ENCODE data around the gene UPK3A. TPM values are rescaled to one million over a fixed set of nuclear protein-coding genes. Genes with fewer than 3 reads are reported as not detected.

The UPK3A gene
- total and polyA plus RNA-seq, 2 experiments from 2014 or later = 0.47 TPM; not detected in 1

DNA sequence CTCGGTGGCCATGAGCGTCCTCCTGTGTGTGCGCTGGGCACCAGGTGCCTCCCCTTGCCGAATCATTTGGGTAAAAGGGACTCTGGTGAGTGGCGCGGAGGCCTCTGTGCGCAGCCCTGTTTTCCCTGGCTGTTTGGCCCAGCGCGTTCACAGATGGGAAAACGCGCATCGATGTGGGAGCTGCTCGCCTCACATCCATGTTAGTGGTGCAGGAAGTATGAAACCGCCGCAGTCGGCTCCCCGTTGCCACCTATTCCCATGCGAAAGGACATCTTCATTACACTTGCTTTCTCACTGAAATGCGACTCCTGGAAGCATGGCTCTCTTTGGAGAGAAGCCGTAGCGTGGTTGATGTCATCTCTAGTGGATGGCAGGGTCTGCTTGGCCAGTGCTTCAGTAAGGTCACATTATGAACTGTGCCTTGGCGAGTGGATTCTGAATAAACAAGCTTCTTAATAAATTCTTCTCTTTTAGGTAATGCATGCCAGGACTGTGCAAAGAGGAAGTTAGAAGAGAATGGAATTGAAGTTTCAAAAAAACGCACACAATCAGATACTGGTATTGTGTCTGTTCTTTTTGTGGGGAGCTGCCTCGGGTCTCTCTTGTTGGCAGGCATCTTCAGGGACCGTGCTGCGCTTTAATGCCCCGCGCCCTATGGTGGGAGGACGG lies 51.2 kb downstream of the UPK3A start:
- no peak overlapping the region for H3K27ac Mint-ChIP-seq
- DNase-seq (ENCODE audit: low spot score) (no peak), ATAC-seq (no peak)
- Histone ChIP-seq H3K27me3 (ENCODE audit: insufficient read depth) (no peaks in the 10 kb centered on the region), H3K9me2 (ENCODE audit: insufficient read depth) (no peaks in the 10 kb centered on the region), H3K79me2 (replicated peaks; ENCODE audit: insufficient read depth) (no peaks in the 10 kb centered on the region), H2AFZ (no peak overlapping the region), H4K20me1 (replicated peaks; ENCODE audit: insufficient read depth) (peaks cover 3% of the 10 kb centered on the region; the same call in 1 of the 2 replicates), H3K4me3 (no peak overlapping the region), H3K4me1 (ENCODE audit: insufficient read depth) (no peaks in the 10 kb centered on the region), H3K36me3 (ENCODE audit: insufficient read depth) (peaks cover 20% of the 10 kb centered on the region; the same call in 1 of the 2 replicates), H3K4me2 (no peak overlapping the region), H3F3A (replicated peaks; ENCODE audit: low read depth) (no peaks in the 10 kb centered on the region), H3K27ac (ENCODE audit: low read depth) (no peak overlapping the region)
- peaks cover 36% of the 10 kb centered on the region for H3K36me3 Mint-ChIP-seq (ENCODE audit: low read depth)
- H3K9me3 Mint-ChIP-seq = no peaks in the 10 kb centered on the region
- H3K4me3 Mint-ChIP-seq = no peak overlapping the region
- TF ChIP-seq REST (IDR thresholded peaks at IDR 0.05; ENCODE audit: unreplicated experiment) (no peak), NANOG (IDR thresholded peaks at IDR 0.05; ENCODE audit: borderline replicate concordance) (no peak), CREB1 (CRISPR knock-in tag; IDR thresholded peaks at IDR 0.05; ENCODE audit: low read depth) (no peak), EZH2phosphoT487 (IDR thresholded peaks at IDR 0.05; ENCODE audit: unreplicated experiment) (no peak), EZH2 (IDR thresholded peaks at IDR 0.05; ENCODE audit: low read depth, unreplicated experiment) (no peak), JUNB (IDR thresholded peaks at IDR 0.05; ENCODE audit: unreplicated experiment) (no peak), ZNF114 (CRISPR knock-in tag; IDR thresholded peaks at IDR 0.05) (no peak)
- no peaks in the 10 kb centered on the region for H3K4me1 Mint-ChIP-seq
- peaks cover 3% of the 10 kb centered on the region for H3K27me3 Mint-ChIP-seq (ENCODE audit: insufficient read depth, low read depth, poor library complexity)

DNA sequence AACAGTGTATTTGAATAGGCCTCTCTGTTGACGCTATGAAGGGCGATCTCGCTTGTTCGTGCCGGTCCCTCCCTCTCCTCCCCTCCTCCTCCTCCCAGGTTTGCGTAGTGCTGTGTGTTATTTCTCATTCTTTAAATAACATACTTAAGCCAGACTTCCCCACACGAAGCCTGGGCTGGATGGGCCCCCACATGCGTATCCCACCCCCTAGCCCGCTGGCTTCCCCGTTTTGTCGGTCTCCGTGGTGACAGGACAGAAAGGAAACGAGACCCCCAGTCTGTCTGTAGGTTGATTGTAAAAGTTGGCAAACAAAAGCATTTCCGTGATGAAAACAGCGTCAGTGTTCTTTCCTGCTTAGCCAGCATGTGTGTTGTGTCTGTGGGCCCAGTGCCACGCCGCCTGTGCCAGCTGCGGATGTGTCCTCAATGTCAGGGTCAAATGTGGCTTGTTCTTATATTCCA lies 52.3 kb downstream of the UPK3A start:
- no peaks in the 10 kb centered on the region for H3K79me2 ChIP-seq (replicated peaks; ENCODE audit: insufficient read depth)
- H3K36me3 ChIP-seq (ENCODE audit: insufficient read depth) = peaks cover 20% of the 10 kb centered on the region; the same call in 1 of the 2 replicates
- ATAC-seq = no peak
- H3K4me1 ChIP-seq (ENCODE audit: insufficient read depth) = no peaks in the 10 kb centered on the region
- H3K4me3 ChIP-seq = no peak overlapping the region
- no peaks in the 10 kb centered on the region for H3K27me3 ChIP-seq (ENCODE audit: insufficient read depth)
- Mint-ChIP-seq H3K27ac (no peak overlapping the region; the same call in 1 of the 2 replicates), H3K9me3 (no peaks in the 10 kb centered on the region), H3K27me3 (ENCODE audit: insufficient read depth, low read depth, poor library complexity) (peaks cover 3% of the 10 kb centered on the region), H3K4me1 (no peaks in the 10 kb centered on the region), H3K36me3 (ENCODE audit: low read depth) (peaks cover 41% of the 10 kb centered on the region), H3K4me3 (no peak overlapping the region)
- H3K9me2 ChIP-seq (ENCODE audit: insufficient read depth) = no peaks in the 10 kb centered on the region
- no peak for DNase-seq (ENCODE audit: low spot score)
- H3K4me2 ChIP-seq = no peak overlapping the region
- no peak overlapping the region for H2AFZ ChIP-seq
- no peaks in the 10 kb centered on the region for H3F3A ChIP-seq (replicated peaks; ENCODE audit: low read depth)
- no peak overlapping the region for H3K27ac ChIP-seq (ENCODE audit: low read depth)
- H4K20me1 ChIP-seq (replicated peaks; ENCODE audit: insufficient read depth) = peaks cover 3% of the 10 kb centered on the region; the same call in 1 of the 2 replicates
- TF ChIP-seq CREB1 (CRISPR knock-in tag; IDR thresholded peaks at IDR 0.05; ENCODE audit: low read depth) = no peak
- TF ChIP-seq, protein P1, sequence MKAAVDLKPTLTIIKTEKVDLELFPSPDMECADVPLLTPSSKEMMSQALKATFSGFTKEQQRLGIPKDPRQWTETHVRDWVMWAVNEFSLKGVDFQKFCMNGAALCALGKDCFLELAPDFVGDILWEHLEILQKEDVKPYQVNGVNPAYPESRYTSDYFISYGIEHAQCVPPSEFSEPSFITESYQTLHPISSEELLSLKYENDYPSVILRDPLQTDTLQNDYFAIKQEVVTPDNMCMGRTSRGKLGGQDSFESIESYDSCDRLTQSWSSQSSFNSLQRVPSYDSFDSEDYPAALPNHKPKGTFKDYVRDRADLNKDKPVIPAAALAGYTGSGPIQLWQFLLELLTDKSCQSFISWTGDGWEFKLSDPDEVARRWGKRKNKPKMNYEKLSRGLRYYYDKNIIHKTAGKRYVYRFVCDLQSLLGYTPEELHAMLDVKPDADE (IDR thresholded peaks at IDR 0.05) = no peak
- TF ChIP-seq STAT1 (IDR thresholded peaks at IDR 0.05; ENCODE audit: unreplicated experiment) = no peak
- no peak for TF ChIP-seq EZH2 (IDR thresholded peaks at IDR 0.05; ENCODE audit: low read depth, unreplicated experiment)
- TF ChIP-seq REST (IDR thresholded peaks at IDR 0.05; ENCODE audit: unreplicated experiment) = no peak

All from GM23338 (cell line).